Muscle of leg (tissue), 11 donors: ENCODE measurements around the gene TUFT1. TPM values are rescaled to one million over a fixed set of nuclear protein-coding genes. Genes with fewer than 3 reads are reported as not detected.

Source experiments
- DNase-seq: peaks from one replicate; pipeline ENCODE4 v3.0.0; 2013
- H3K27ac ChIP-seq: one replicate; pipeline ENCODE4 v1.5.1; 2013; ENCODE audit warnings: mild to moderate bottlenecking, low read length, control low read depth
- H3K27me3 ChIP-seq: one replicate; pipeline ENCODE4 v1.6.1; 2013; ENCODE audit warnings: low read length; ENCODE audit not compliant: control insufficient read depth, insufficient read depth
- H3K36me3 ChIP-seq: one replicate; pipeline ENCODE4 v1.6.1; 2013; ENCODE audit warnings: low read length; ENCODE audit not compliant: control insufficient read depth, insufficient read depth
- H3K4me1 ChIP-seq: one replicate; pipeline ENCODE4 v1.6.1; 2013; ENCODE audit warnings: low read length; ENCODE audit not compliant: control insufficient read depth, insufficient read depth
- H3K4me3 ChIP-seq: one replicate; pipeline ENCODE4 v1.5.1; 2013; ENCODE audit warnings: low read length, control low read depth
- H3K9me3 ChIP-seq: replicated peaks from 2 replicates; pipeline ENCODE4 v1.6.1; 2013; ENCODE audit warnings: low read depth, low read length; ENCODE audit not compliant: control insufficient read depth
- whole genome bisulfite sequencing: methylation state at CpG from one replicate; pipeline ENCODE4 v1.1.5; 2013; ENCODE audit warnings: missing lambda C conversion rate; ENCODE audit not compliant: insufficient coverage; 5-methylcytosine and 5-hydroxymethylcytosine counted together
- polyA plus RNA-seq, 8 donors: library from polyadenylated mRNA; unstranded; fragments of 120-200 nt; gene quantifications; one replicate each; pipeline versions ENCODE4 v1.2.1 to v1.2.3, GENCODE V29; 2013; ENCODE audit warnings: inconsistent platforms in 1 of 8, low replicate concordance in 1 of 8; ENCODE audit not compliant: insufficient read length in 8 of 8, insufficient read depth in 1 of 8
- total RNA-seq: library from RNA; stranded (reverse); fragments of 120-200 nt; gene quantifications from one replicate; pipeline ENCODE4 v1.2.4, GENCODE V29; 2013

TUFT1 gene
- total and polyA plus RNA-seq, 9 donors: 6.0 to 9.6 (median 7.0) TPM

- Histone ChIP-seq H3K27ac (peak overlapping the region; percentile 21), H3K36me3 (no peaks in the 10 kb centered on the region), H3K4me1 (peaks cover 17% of the 10 kb centered on the region), H3K9me3 (no peaks in the 10 kb centered on the region), H3K27me3 (no peaks in the 10 kb centered on the region), H3K4me3 (no peak overlapping the region)
- WGBS: 47% methylated on average over 6 of the region's 7 CpGs
- DNase-seq: peak; percentile 73
These were observed 7.2 kb downstream of the TUFT1 start for GRCh38 chr1:151547119-151547899.

DNA sequence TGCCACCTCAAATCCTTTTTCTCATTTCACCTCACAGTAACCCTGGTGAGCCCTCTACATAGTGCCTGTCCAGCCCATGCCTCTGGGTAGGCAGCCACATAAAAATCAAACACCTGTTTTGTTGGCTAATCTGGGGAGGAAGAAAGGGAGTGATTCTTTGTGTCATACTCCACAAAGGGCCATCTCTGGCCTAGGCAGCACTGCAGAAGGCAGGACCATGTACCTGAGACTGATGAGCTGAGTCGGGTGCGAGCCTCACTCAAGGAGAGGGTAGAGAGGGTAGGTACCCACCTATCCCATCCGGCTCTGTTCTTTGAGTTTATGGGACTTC lies 7.8 kb downstream of the TUFT1 start:
- DNase-seq: no peak
- Histone ChIP-seq H3K27ac (no peak overlapping the region), H3K4me1 (peaks cover 13% of the 10 kb centered on the region), H3K36me3 (no peaks in the 10 kb centered on the region), H3K4me3 (no peak overlapping the region), H3K9me3 (no peaks in the 10 kb centered on the region), H3K27me3 (no peaks in the 10 kb centered on the region)
- WGBS: no CpG with 5 or more reads among the region's 3 CpGs

GRCh38 chr1:151549199-151549598 lies 9.1 kb downstream of the TUFT1 start:
- no CpG with 5 or more reads among the region's 2 CpGs for WGBS
- H3K4me1 ChIP-seq: peaks cover 12% of the 10 kb centered on the region

DNA sequence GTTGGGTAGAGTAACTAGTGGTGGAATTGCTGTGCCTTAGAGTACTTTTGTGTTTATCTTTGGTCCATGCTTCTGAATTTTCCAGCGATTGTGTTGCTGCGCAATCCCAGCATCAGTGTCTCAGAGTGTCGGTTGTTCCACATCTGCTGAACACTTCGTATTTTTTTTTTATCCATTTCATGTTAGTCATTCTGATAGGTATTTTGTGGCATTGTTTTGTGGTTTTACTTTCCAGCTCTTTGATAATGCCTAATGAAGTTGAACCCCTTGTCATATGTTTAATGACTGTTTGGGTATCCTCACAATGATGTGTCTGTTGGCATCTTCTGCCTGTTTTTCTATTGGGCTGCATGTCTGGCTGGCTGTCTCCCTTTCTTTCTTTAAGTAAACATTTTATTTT lies 13.6 kb downstream of the TUFT1 start:
- H3K36me3 ChIP-seq: no peaks in the 10 kb centered on the region
- H3K27ac ChIP-seq: no peak overlapping the region
- H3K4me3 ChIP-seq: no peak overlapping the region
- no peaks in the 10 kb centered on the region for H3K9me3 ChIP-seq
- H3K27me3 ChIP-seq: no peaks in the 10 kb centered on the region
- no CpG with 5 or more reads among the region's 4 CpGs for WGBS
- no peaks in the 10 kb centered on the region for H3K4me1 ChIP-seq
- DNase-seq: no peak

More at GRCh38 chr1:151549199-151549598, 9.1 kb downstream of the TUFT1 start:
- Histone ChIP-seq H3K4me3 (no peak overlapping the region), H3K9me3 (no peaks in the 10 kb centered on the region), H3K27me3 (no peaks in the 10 kb centered on the region), H3K36me3 (no peaks in the 10 kb centered on the region), H3K27ac (no peak overlapping the region)
- DNase-seq: no peak

DNA sequence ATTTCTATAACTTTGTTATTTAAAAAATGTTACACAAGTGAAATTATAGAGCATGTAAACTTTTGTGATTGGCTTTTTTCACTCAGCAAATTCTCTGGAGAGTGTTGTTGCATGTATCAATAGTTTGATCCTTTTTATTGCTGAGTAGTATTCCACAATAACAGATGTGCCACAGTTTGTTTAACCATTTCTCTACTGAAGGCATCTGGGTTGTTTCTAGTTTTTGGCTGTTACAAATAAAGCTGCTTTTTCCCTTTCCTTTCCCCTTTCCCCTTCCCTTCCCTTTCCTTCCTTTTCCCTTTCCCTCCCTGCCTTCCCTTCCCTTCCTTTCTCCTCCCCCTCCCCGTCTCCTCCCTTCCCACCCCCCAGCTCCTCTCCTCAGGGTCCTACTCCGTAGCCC lies 15.9 kb downstream of the TUFT1 start:
- DNase-seq: no peak
- no peak overlapping the region for H3K27ac ChIP-seq
- H3K27me3 ChIP-seq: no peaks in the 10 kb centered on the region
- H3K4me1 ChIP-seq: no peaks in the 10 kb centered on the region
- no CpG with 5 or more reads among the region's 2 CpGs for WGBS
- no peak overlapping the region for H3K4me3 ChIP-seq
- H3K9me3 ChIP-seq: no peaks in the 10 kb centered on the region
- no peaks in the 10 kb centered on the region for H3K36me3 ChIP-seq

DNA sequence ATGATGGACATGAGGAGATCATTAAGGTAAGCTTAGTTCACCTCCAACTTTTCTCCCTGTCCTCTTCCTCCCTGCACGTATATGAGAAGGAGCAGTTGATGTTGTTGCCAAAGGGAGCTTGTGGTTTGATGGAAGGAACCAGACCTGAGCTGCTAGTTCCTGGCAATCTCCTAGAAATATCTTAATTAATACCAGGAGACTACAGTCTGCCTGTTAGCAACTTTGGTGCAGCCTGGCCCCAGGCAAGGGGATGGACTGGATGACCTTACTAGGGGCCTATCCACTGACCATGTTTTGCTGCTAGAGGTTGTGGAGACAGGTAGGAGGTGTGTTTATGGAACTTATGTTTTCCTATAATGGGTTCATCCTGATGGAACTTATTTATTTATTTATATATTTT lies 22.6 kb downstream of the TUFT1 start:
- Histone ChIP-seq H3K27me3 (no peaks in the 10 kb centered on the region), H3K9me3 (no peaks in the 10 kb centered on the region), H3K36me3 (peaks cover 14% of the 10 kb centered on the region), H3K27ac (no peak overlapping the region), H3K4me1 (no peaks in the 10 kb centered on the region), H3K4me3 (no peak overlapping the region)
- WGBS: no CpG with 5 or more reads among the region's 1 CpG
- no peak for DNase-seq

DNA sequence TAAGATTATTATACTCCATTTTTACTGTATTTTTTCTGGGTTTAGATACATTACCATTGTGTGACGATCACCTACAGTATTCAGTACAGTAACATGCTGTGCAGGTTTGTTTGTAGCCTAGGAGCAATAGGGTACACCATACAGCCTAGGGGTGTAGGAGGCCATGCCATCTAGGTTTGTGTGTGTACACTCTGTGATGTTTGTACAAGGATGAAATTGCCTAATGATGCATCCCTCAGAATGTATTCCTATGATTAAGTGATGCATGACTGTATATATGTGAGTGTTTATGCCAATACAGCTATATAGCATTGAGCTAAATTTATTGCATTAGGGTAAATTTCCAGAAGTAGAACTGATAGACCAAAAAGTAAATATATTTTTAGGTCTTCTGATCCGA lies 23.3 kb downstream of the TUFT1 start:
- H3K36me3 ChIP-seq: peaks cover 14% of the 10 kb centered on the region
- H3K4me1 ChIP-seq: no peaks in the 10 kb centered on the region
- H3K27ac ChIP-seq: no peak overlapping the region
- H3K27me3 ChIP-seq: no peaks in the 10 kb centered on the region
- no peak overlapping the region for H3K4me3 ChIP-seq
- DNase-seq: no peak
- WGBS: no CpG with 5 or more reads among the region's 2 CpGs
- no peaks in the 10 kb centered on the region for H3K9me3 ChIP-seq

DNA sequence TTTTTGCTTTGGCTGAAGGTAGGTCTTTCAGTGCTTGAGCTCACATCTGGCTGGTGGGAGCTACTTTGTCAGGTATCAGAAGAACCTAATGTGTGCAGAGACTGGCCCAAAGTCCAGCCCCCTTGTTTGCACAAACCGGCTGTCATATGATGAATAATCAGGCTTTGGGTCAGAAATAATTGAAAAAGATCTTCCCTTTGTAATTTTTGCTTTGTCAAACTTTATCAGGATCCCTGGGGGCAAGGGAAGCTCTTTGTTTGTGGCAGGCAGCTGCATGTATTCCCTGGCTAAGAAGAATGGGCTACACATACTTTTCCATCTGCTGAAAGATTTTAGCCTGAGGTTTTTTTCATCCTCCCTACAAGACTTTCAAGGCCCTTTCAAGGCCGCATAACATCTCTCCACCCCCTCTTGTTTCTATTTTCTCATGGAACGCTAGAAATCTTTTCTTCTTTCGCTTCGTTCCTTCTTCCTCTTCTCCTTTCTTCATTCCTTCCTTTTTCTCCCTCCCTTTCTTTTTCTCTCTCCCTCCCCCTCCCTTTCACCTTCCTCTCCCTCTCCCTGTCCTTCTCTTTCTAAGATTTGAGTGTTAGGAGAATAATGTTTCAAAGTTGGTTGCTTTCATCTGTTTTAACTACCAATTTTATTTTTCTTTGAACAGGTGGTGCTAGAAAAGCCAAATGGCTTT lies 25.5 kb downstream of the TUFT1 start:
- peaks cover 27% of the 10 kb centered on the region for H3K36me3 ChIP-seq
- no peaks in the 10 kb centered on the region for H3K9me3 ChIP-seq
- DNase-seq: no peak
- no peaks in the 10 kb centered on the region for H3K4me1 ChIP-seq
- no peaks in the 10 kb centered on the region for H3K27me3 ChIP-seq
- 55% methylated on average over 5 of the region's 5 CpGs for WGBS
- H3K4me3 ChIP-seq: no peak overlapping the region
- H3K27ac ChIP-seq: no peak overlapping the region

DNA sequence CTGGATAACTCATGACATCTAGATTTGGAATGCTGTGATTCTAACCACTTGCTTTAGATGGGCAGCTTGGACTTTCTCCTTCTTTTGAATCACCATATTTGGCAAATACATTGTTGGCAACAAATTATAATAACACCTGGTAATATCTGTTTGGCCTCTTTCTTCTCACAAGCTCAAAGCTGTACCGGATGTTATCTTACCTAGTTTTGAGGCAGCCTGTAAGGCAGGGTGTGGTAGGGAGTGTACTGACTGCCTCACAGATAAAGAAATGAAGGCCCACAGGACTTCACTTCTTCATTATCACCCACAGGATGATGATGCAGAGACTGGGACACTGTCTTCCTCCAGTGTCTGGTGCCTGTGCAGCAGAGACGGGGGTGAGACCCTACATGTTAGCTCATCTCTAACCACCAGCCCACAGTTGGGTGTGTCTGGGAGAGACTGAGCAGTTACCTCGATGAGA lies 28.5 kb downstream of the TUFT1 start:
- no peak for DNase-seq
- H3K36me3 ChIP-seq: peaks cover 31% of the 10 kb centered on the region
- no peak overlapping the region for H3K27ac ChIP-seq
- H3K9me3 ChIP-seq: no peaks in the 10 kb centered on the region
- H3K4me1 ChIP-seq: no peaks in the 10 kb centered on the region
- no peaks in the 10 kb centered on the region for H3K27me3 ChIP-seq
- 60% methylated on average over 1 of the region's 3 CpGs for WGBS
- H3K4me3 ChIP-seq: no peak overlapping the region

DNA sequence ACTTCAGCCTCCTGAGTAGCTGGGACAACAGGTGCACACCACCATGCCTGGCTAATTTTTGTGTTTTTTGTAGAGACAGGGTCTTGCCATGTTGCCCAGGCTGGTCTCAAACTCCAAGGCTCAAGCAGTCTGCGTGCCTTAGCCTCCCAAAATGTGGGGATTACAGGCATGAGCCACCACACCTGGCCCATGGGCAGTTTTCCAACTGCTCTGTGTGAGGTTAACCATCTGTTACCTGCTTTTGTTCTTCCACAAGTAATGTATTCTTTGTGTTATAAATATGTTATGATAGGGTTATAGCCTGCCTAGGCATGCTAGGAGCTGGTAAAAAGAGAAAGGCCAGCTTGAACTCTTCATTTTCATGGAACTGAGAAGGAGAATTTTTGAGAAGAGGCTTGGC lies 30.7 kb downstream of the TUFT1 start:
- Histone ChIP-seq H3K27me3 (no peaks in the 10 kb centered on the region), H3K27ac (no peak overlapping the region), H3K9me3 (no peaks in the 10 kb centered on the region), H3K4me3 (no peak overlapping the region), H3K36me3 (peaks cover 38% of the 10 kb centered on the region), H3K4me1 (no peaks in the 10 kb centered on the region)
- WGBS: 100% methylated on average over 1 of the region's 1 CpG
- no peak for DNase-seq
